Cardiac fibroblast (primary cell): Measurements from ENCODE around the gene CDO1.

Experiments
- DNase-seq, 2 donors: peaks; one replicate each; pipeline versions ENCODE4 v3.0.0 to v3.0.0-alpha.2; 2010; ENCODE audit warnings: low read depth in 2 of 2
- H3K4me3 ChIP-seq, 2 donors: replicated peaks in 1 of 2; 1 replicate in 1 of 2; 2 replicates in 1 of 2; pipeline ENCODE4 v1.5.1; 2011; ENCODE audit warnings: low read depth in 2 of 2, low read length in 2 of 2, mild to moderate bottlenecking in 2 of 2, moderate library complexity in 1 of 2
- TF ChIP-seq, protein P1 (sequence below): IDR thresholded peaks from one replicate; pipeline ENCODE4 v1.5.1; 2011; ENCODE audit warnings: low read depth, mild to moderate bottlenecking, low read length, inconsistent platforms

Gene CDO1

DNA sequence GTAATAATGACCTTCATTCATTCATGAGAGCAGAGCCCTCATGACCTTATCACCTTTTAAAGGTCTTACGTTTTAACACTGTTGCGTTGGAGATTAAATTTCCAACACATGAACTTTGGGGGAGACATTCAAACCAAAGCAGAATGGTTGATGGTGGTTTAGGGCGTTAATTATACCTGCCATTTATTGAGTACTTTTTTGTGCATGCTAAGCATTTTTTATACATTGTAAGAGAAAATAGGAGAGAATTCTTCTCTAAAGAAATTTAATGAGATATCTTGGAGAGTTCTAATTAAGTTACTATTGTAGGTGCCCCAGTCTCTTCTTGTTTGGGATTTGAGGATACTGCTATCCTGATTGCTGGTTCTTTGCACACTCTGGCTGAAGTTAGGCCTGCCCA, 37.7 kb upstream of the CDO1 start:
- TF ChIP-seq, protein P1, sequence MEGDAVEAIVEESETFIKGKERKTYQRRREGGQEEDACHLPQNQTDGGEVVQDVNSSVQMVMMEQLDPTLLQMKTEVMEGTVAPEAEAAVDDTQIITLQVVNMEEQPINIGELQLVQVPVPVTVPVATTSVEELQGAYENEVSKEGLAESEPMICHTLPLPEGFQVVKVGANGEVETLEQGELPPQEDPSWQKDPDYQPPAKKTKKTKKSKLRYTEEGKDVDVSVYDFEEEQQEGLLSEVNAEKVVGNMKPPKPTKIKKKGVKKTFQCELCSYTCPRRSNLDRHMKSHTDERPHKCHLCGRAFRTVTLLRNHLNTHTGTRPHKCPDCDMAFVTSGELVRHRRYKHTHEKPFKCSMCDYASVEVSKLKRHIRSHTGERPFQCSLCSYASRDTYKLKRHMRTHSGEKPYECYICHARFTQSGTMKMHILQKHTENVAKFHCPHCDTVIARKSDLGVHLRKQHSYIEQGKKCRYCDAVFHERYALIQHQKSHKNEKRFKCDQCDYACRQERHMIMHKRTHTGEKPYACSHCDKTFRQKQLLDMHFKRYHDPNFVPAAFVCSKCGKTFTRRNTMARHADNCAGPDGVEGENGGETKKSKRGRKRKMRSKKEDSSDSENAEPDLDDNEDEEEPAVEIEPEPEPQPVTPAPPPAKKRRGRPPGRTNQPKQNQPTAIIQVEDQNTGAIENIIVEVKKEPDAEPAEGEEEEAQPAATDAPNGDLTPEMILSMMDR, result no peak
- no peak overlapping the region for H3K4me3 ChIP-seq

DNA sequence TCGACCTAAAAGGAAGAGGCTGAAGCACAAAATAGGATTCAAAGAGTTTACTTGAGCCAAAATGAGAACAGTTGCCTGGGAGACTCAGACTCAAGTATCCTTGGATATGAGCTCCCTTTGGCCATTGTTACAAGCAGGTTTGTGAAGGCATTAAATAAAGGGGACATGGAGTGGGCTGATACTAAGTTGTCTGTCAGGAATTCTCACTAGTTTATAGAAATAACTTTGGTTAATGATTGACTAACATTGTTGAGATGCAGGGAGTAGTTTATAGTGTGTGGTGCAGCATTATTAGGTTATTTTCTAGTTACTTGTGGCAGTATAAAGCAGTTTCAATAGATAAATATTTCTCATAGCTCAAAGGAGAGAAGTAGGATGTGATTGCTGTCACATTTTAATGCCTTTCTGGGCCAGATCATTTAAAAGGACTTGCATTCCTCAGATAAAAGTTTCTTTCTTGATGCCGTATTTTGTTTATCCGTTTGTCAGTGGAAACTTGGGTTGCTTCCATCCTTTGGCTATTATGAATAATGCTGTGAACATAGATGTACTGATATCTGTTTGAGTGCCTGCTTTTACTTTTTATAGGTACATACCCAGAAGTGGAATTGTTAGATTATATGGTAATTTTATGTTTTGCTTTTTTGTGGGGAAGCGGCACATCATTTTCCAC, 34.4 kb upstream of the CDO1 start:
- TF ChIP-seq, protein P1, result no peak
- peak; percentile 67 to 70 for DNase-seq
- H3K4me3 ChIP-seq, result no peak overlapping the region

More for the DNA sequence above, 37.7 kb upstream of the CDO1 start:
- no peak for DNase-seq

DNA sequence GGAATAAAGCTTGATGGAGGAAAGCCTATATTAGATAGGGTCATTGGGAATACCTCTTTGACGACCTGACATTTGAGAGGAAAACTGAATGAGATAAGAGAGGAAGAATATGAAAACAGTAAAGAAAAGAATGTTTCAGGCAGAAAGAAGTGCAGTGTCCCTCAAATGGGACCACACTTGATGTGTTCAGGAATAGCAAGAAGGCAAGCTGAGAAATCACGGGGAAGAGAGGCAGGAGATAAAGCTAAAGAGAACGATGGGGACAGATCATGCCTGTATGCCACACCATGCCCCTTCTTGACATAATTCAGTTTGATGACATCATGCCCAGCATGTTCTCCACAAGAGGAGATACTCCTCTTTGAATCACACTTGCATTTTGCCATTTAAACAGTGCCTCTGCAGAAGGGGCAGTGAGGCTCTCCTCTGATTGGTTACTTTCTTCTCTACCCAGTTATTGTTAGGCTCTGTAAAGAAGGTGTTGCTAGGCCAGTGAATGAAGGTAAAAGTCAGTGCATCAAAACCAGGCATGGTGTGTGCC, 32.9 kb upstream of the CDO1 start:
- no peak for DNase-seq
- TF ChIP-seq, protein P1, result no peak
- no peak overlapping the region for H3K4me3 ChIP-seq

DNA sequence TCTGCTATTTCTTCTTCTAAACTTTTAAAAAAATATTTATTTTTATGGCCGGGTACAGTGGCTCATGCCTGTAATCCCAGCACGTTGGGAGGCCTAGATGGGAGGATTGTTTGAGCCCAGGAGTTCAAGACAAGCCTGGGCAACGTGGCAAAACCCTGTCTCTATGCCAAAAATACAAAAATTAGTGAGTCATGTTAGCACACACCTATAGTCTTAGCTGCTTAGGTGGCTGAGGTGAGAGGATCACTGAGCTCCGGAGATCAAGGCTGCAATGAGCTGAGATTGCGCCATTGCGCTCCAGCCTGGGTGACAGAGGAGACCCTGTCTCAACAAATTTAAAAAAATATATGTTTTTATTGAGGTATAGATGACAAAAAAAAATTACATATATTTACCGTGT, 30.8 kb upstream of the CDO1 start:
- no peak for DNase-seq

DNA sequence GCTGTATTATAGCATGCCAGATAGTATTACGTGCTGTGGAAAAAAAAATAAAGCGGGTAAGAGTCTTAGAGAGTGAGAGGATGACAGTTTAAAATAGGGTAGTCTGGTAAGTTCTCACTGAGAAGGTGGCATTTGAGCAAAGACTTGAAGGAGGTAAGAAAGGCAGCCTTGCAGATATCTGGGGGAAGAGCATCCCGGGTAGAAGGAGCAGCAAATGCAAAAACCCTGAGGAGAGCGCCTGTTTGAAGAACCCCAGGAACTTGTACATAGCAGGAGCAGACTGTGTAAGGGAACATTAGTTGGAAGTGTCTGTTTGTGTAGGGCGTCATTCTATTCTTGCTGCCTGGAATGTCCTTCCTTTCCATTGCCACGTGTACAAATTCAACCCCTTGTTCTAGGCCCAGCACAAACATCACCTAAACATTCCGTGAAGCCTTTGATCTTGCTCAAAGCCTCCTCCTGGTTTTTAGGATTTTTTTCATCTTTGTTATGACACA, 27.9 kb upstream of the CDO1 start:
- no peak for DNase-seq
- TF ChIP-seq, protein P1, result no peak
- H3K4me3 ChIP-seq, result no peak overlapping the region

More for the DNA sequence above, 30.8 kb upstream of the CDO1 start:
- no peak overlapping the region for H3K4me3 ChIP-seq
- TF ChIP-seq, protein P1, result no peak

DNA sequence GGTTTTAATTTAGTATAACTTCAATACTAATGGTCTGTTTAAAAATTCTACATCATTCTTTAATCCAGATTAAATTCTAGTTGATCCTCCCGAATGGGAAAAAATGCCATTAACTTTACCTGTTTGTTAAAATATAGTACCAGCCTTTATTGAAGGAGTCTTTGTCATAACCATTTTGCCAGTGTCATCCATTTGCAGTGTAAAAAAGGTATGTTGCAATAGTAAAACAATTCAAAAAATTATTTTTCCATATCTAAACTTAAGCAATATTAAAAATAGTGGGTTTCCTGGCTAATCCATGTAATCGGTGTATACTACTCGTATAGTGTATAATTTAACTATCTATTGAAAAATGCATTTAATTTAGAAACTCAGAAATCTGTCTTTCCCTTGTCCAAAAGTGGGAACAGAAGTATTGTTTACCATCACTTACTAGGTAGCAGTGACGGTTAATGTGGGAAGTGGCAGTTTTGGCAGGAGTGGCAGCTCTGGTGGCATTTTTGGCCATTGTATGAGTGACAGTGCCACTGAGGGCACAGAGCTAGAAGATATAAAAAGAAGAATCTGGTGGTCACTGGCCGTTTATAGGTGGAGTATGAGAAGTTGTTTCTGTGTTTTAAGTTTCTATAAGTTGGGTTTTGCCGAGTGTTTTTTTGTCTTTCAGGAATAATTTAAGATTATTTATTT, 27.1 kb upstream of the CDO1 start:
- DNase-seq, result no peak
- TF ChIP-seq, protein P1, result no peak
- peak overlapping the region in 1 of 2 donors; percentile 92 for H3K4me3 ChIP-seq
